Measurements from ENCODE around the gene TLCD3B. TPM values are rescaled to one million over a fixed set of nuclear protein-coding genes. Genes with fewer than 3 reads are reported as not detected.
A peak's percentile ranks its signal among the peaks of the same experiment; 100 is the strongest.

TLCD3B gene
- total and polyA plus RNA-seq, 9 of the 15 experiments (the other 6 are each of a cell fraction or from before 2014, with no cell fraction given) = 0.10 to 0.52 (median 0.23) TPM; not detected in 4

- TF ChIP-seq SFPQ (IDR thresholded peaks at IDR 0.05; ENCODE audit: low read depth, low read length) = no peak
- no peak for TF ChIP-seq ERF (CRISPR knock-in tag; IDR thresholded peaks at IDR 0.05)
- peak; percentile 56 for TF ChIP-seq CREM (IDR thresholded peaks at IDR 0.05; ENCODE audit: low read depth)
- TF ChIP-seq MLLT1 (IDR thresholded peaks at IDR 0.05) = no peak
- no peak for TF ChIP-seq ZNF146 (CRISPR knock-in tag; IDR thresholded peaks at IDR 0.05; ENCODE audit: unreplicated experiment)
- peak; percentile 48 for TF ChIP-seq ETV1 (tag; conservative IDR thresholded peaks at IDR 0.05; ENCODE audit: low read depth)
- TF ChIP-seq ZNF57 (CRISPR knock-in tag; IDR thresholded peaks at IDR 0.05) = no peak
- TF ChIP-seq TEAD4 (IDR thresholded peaks at IDR 0.05; ENCODE audit: low read length) = no peak
- TF ChIP-seq TEAD4 (CRISPR knock-in tag; IDR thresholded peaks at IDR 0.05; ENCODE audit: borderline replicate concordance) = no peak
- no peak for TF ChIP-seq SMARCE1 (IDR thresholded peaks at IDR 0.05)
- peak in 1 of 2 experiments; percentile 2; a peak in 1 of 4 replicates for TF ChIP-seq MNT (conservative IDR thresholded peaks at IDR 0.05)
- TF ChIP-seq NFE2 (IDR thresholded peaks at IDR 0.05; ENCODE audit: low read depth) = no peak
- TF ChIP-seq JUN (IDR thresholded peaks at IDR 0.05; ENCODE audit: borderline replicate concordance, low read depth, low read length) = no peak
- no peak for TF ChIP-seq JUN (CRISPR knock-in tag; IDR thresholded peaks at IDR 0.05; ENCODE audit: borderline replicate concordance)
- 0 out of 2 replicates have a peak, but pooled peaks have one; percentile 61 for TF ChIP-seq PRMT5 (CRISPR knock-in tag; IDR thresholded peaks at IDR 0.05)
- TF ChIP-seq SIN3A (IDR thresholded peaks at IDR 0.05; ENCODE audit: borderline replicate concordance in 2 of 2, control insufficient read depth in 1 of 2, low read depth in 2 of 2, low read length in 2 of 2) = no peak
- TF ChIP-seq MEIS2 (IDR thresholded peaks at IDR 0.05; ENCODE audit: partially characterized antibody) = peak; percentile 64
- TF ChIP-seq AFF4 (CRISPR knock-in tag; IDR thresholded peaks at IDR 0.05) = no peak
- no peak for TF ChIP-seq ZC3H11A (IDR thresholded peaks at IDR 0.05; ENCODE audit: low read depth, low read length)
Measured at GRCh38 chr16:30053376-30054015, 22.4 kb upstream of the TLCD3B start (continued).

All from K562 (cell line).